Lung (tissue), 12 donors: ENCODE data around the gene UGCG. TPM values are rescaled to one million over a fixed set of nuclear protein-coding genes. Genes with fewer than 3 reads are reported as not detected.

Source experiments
- ATAC-seq: fragments of 200-7000 bp; cut with Tn5 transposase; one replicate; pipeline ENCODE4 v1.9.1; 2020; ENCODE audit warnings: moderate number of reproducible peaks; ENCODE audit not compliant: insufficient read depth, low FRiP score
- DNase-seq, 3 donors: peaks; one replicate each; pipeline ENCODE4 v3.0.0-alpha.2; 2013 to 2017
- H3K27ac ChIP-seq, 2 donors: one replicate each; pipeline ENCODE4 v1.5.1; 2013; ENCODE audit warnings: mild to moderate bottlenecking in 2 of 2, moderate library complexity in 2 of 2, control low read depth in 1 of 2, inconsistent platforms in 1 of 2, low read depth in 1 of 2, low read length in 1 of 2
- H3K27me3 ChIP-seq, 3 donors: one replicate each; pipeline ENCODE4 v1.5.1; 2013; ENCODE audit warnings: low read length in 2 of 3; ENCODE audit not compliant: control insufficient read depth in 3 of 3, insufficient read depth in 3 of 3
- H3K36me3 ChIP-seq, 4 donors: one replicate each; pipeline ENCODE4 v1.5.1; 2013; ENCODE audit warnings: low read length in 4 of 4, mild to moderate bottlenecking in 1 of 4, moderate library complexity in 1 of 4; ENCODE audit not compliant: control insufficient read depth in 4 of 4, insufficient read depth in 4 of 4
- H3K4me1 ChIP-seq, 5 donors: one replicate each; pipeline ENCODE4 v1.5.1; 2013; ENCODE audit warnings: low read length in 5 of 5, mild to moderate bottlenecking in 2 of 5, moderate library complexity in 1 of 5; ENCODE audit not compliant: control insufficient read depth in 5 of 5, insufficient read depth in 5 of 5
- H3K4me3 ChIP-seq: one replicate; pipeline ENCODE4 v1.5.1; 2013; ENCODE audit warnings: mild to moderate bottlenecking, control low read depth, moderate library complexity
- H3K9ac ChIP-seq, 2 donors: one replicate each; pipeline ENCODE4 v1.5.1; 2013; ENCODE audit warnings: low read length in 2 of 2, control low read depth in 1 of 2; ENCODE audit not compliant: insufficient read depth in 1 of 2
- H3K9me3 ChIP-seq, 4 donors: one replicate each; pipeline ENCODE4 v1.5.1; 2013; ENCODE audit warnings: low read length in 3 of 4, mild to moderate bottlenecking in 1 of 4, moderate library complexity in 1 of 4; ENCODE audit not compliant: control insufficient read depth in 4 of 4, insufficient read depth in 3 of 4
- CTCF ChIP-seq: IDR thresholded peaks from 2 replicates; pipeline ENCODE4 v1.5.1; 2012; ENCODE audit warnings: mild to moderate bottlenecking; ENCODE audit errors: control extremely low read depth, extremely low read depth
- WGBS, 2 donors: extraction: QIAGEN DNeasy Blood & Tissue Kit; methylation state at CpG; one replicate each; pipeline ENCODE4 v1.1.7; 2013; 5-methylcytosine and 5-hydroxymethylcytosine counted together
- polyA plus RNA-seq, 2 donors: library from polyadenylated mRNA; stranded (reverse); fragments of 200-250 nt; gene quantifications; one replicate each; pipeline ENCODE4 v1.2.1, GENCODE V29; 2013
- total RNA-seq, 2 donors: library from RNA; depleted of rRNA in 1 of 2; stranded (reverse); fragments of >200 nt in 1 of 2; gene quantifications; one replicate each; pipeline ENCODE4 v1.2.1, GENCODE V29; 2014 to 2021
- donor health status: control.
- donor health status: control.
- donor health status: Bipolar disorder and iron deficiency.
- donor health status: healthy.
- donor health status: DM: yes; HTN: yes; CAD: no.

Gene UGCG
- total and polyA plus RNA-seq, 4 donors: 32.2 to 157 (median 37.5) TPM

DNA sequence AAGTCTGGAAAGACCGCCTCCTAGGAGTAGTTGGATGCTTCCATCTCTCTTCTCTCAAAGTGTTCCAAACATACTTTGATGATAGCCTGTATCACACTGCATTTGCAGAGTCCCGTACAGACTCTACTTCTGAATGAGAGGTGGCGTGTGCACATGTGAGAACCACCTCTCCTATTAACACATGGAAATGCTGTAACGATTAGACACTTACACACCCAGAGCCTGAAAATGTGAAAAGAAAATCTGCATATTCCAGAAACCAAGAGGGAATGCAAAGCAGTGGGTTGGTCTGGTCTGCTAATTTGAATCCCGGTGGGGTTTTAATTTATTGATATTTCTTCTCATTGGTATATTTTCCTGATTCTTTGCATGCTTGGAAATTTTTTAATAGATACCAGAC, 10.5 kb downstream of the UGCG start:
- Histone ChIP-seq H3K4me1 (peaks cover 4 to 30% (median 8%) of the 10 kb centered on the region in 5 donors), H3K9ac (no peak overlapping the region), H3K27ac (no peak overlapping the region), H3K4me3 (no peak overlapping the region), H3K27me3 (no peaks in the 10 kb centered on the region), H3K36me3 (peaks cover 0 to 2% (median 0%) of the 10 kb centered on the region in 4 donors), H3K9me3 (no peaks in the 10 kb centered on the region)
- TF ChIP-seq CTCF: no peak
- ATAC-seq (no peak), DNase-seq (no peak)
- 89 to 92% methylated on average over 5 of the region's 5 CpGs for WGBS, 2 donors

- ATAC-seq: peak; percentile 61
- no peak for DNase-seq
- Histone ChIP-seq H3K4me1 (peaks cover 0 to 20% (median 5%) of the 10 kb centered on the region in 5 donors), H3K9me3 (no peaks in the 10 kb centered on the region), H3K36me3 (peaks cover 0 to 2% (median 0%) of the 10 kb centered on the region in 4 donors), H3K9ac (no peak overlapping the region), H3K27me3 (no peaks in the 10 kb centered on the region), H3K4me3 (no peak overlapping the region), H3K27ac (no peak overlapping the region)
- no peak for TF ChIP-seq CTCF
- WGBS, 2 donors: 38 to 55% methylated on average over 3 of the region's 3 CpGs
These were observed 12.8 kb downstream of the UGCG start for GRCh38 chr9:111909444-111909843.

DNA sequence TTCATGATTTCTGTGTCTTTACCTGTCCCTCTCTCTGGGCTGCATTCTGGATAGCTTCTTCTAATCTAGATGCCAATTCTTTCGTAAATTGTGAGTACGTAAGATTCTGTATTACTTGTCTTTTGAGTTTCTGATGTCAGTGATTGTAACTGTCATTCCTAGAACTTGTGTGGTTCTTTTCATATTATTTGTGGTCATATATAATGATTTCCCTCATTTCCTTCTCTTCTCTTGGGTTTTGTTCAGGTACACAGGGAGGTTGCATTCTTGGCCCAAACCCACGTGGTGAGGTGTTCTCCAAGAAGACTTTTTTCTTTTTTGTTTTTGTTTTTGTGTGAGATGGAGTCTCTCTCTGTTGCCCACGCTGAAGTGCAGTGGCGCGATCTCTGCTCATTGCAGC, 13.8 kb downstream of the UGCG start:
- DNase-seq: no peak
- Histone ChIP-seq H3K27ac (no peak overlapping the region), H3K36me3 (peaks cover 0 to 2% (median 2%) of the 10 kb centered on the region in 4 donors), H3K4me3 (no peak overlapping the region), H3K9ac (no peak overlapping the region), H3K9me3 (no peaks in the 10 kb centered on the region), H3K4me1 (peaks cover 0 to 22% (median 9%) of the 10 kb centered on the region in 5 donors), H3K27me3 (no peaks in the 10 kb centered on the region)
- WGBS, 2 donors: 78 to 81% methylated on average over 6 of the region's 6 CpGs
- TF ChIP-seq CTCF: no peak
- no peak for ATAC-seq

DNA sequence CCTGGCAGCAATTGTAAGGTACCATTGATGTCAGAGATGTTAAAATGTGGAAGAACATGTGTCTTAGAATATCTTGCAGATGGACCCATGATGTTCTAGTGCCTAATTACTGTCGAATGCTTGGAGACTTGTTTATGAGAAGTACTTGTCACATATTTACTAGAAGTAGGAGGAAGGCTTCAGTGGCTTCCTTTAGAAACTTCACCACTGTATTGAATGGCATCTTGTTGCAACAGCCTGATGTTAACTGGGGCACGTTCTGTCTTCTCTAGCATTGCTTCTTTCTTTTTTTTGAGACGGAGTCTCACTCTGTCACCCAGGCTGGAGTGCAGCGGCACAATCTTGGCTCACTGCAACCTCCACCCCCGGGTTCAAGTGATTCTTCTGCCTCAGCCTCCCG, 16.5 kb downstream of the UGCG start:
- no peak overlapping the region for H3K27ac ChIP-seq
- peaks cover 0 to 25% (median 9%) of the 10 kb centered on the region in 5 donors for H3K4me1 ChIP-seq
- no peak for TF ChIP-seq CTCF
- no peak for ATAC-seq
- no peak for DNase-seq
- no peak overlapping the region for H3K9ac ChIP-seq
- WGBS, 2 donors: 76% methylated on average over 6 of the region's 6 CpGs
- peaks cover 0 to 7% (median 2%) of the 10 kb centered on the region in 4 donors for H3K36me3 ChIP-seq
- H3K4me3 ChIP-seq: no peak overlapping the region
- H3K27me3 ChIP-seq: no peaks in the 10 kb centered on the region
- H3K9me3 ChIP-seq: no peaks in the 10 kb centered on the region
